H1 (cell line): ENCODE results near the gene PKMYT1. TPM values are rescaled to one million over a fixed set of nuclear protein-coding genes. Genes with fewer than 3 reads are reported as not detected.

Source experiments
- CTCF ChIA-PET: fragments of 300-600 bp; sonication (Branson Sonifier 250); formaldehyde crosslinking; loops from one replicate; lab custom pipeline; 2021; ENCODE audit not compliant: partially characterized antibody; lab: Charles Lee
- POLR2A ChIA-PET: fragments of 300-600 bp; sonication (Branson Sonifier 250); formaldehyde crosslinking; loops from one replicate; lab custom pipeline; 2021; ENCODE audit warnings: inconsistent platforms; ENCODE audit not compliant: partially characterized antibody; lab: Charles Lee
- DNase-seq, 2 experiments: peaks; one replicate each; pipeline versions ENCODE4 v3.0.0 to v3.0.0-alpha.2; 2010 to 2022; ENCODE audit warnings: low spot score in 2 of 2, low read depth in 1 of 2, mixed read lengths in 1 of 2
- FAIRE-seq: peaks from 2 replicates; lab custom pipeline; 2011; peaks lifted over from hg19 to GRCh38; lab: Jason Lieb, UNC
- H2AFZ ChIP-seq: 2 replicates; pipeline ENCODE4 v1.8.1; 2012; ENCODE audit warnings: low read length, inconsistent platforms
- H2AK5ac ChIP-seq: 2 replicates; pipeline ENCODE4 v1.6.1; 2013; ENCODE audit warnings: low read depth, low read length
- H2BK120ac ChIP-seq: replicated peaks from 2 replicates; pipeline ENCODE3; 2013; ENCODE audit warnings: low read depth, low read length, inconsistent platforms
- H2BK12ac ChIP-seq: 2 replicates; pipeline ENCODE4 v1.6.1; 2013; ENCODE audit warnings: low read depth, low read length
- H2BK15ac ChIP-seq: 2 replicates; pipeline ENCODE4 v1.6.1; 2013; ENCODE audit warnings: low read length
- H2BK20ac ChIP-seq: 2 replicates; pipeline ENCODE4 v1.6.1; 2013; ENCODE audit warnings: low read length
- H2BK5ac ChIP-seq: 2 replicates; pipeline ENCODE4 v1.6.1; 2013; ENCODE audit warnings: low read depth, low read length
- H3K14ac ChIP-seq: 2 replicates; pipeline ENCODE4 v1.6.1; 2013; ENCODE audit warnings: inconsistent platforms; ENCODE audit not compliant: insufficient read length
- H3K18ac ChIP-seq: 2 replicates; pipeline ENCODE4 v1.6.1; 2013; ENCODE audit warnings: low read length; ENCODE audit errors: extremely low read depth
- H3K23ac ChIP-seq: 2 replicates; pipeline ENCODE4 v1.6.1; 2013; ENCODE audit warnings: inconsistent platforms; ENCODE audit not compliant: insufficient read length
- H3K23me2 ChIP-seq: 2 replicates; pipeline ENCODE4 v1.6.1; 2013; ENCODE audit warnings: low read depth, low read length
- H3K27ac ChIP-seq: 2 replicates; pipeline ENCODE4 v1.6.1; 2011; ENCODE audit warnings: low read depth, low read length, inconsistent platforms
- H3K27me3 ChIP-seq, 4 experiments: replicated peaks in 1 of 4; 1 replicate in 1 of 4; 2 replicates in 3 of 4; pipeline versions ENCODE4 v1.6.1 to v1.8.1; 2011 to 2013; ENCODE audit warnings: low read length in 3 of 4, mild to moderate bottlenecking in 3 of 4, inconsistent platforms in 2 of 4, mixed read lengths in 2 of 4, moderate library complexity in 1 of 4; ENCODE audit not compliant: control insufficient read depth in 3 of 4, insufficient read depth in 3 of 4; ENCODE audit errors: extremely low read depth in 1 of 4
- H3K36me3 ChIP-seq, 4 experiments: 2 replicates each; pipeline versions ENCODE4 v1.6.1 to v1.8.1; 2011 to 2013; ENCODE audit warnings: mild to moderate bottlenecking in 4 of 4, low read length in 3 of 4, moderate library complexity in 2 of 4, control low read depth in 1 of 4, inconsistent platforms in 1 of 4; ENCODE audit not compliant: insufficient read depth in 4 of 4, control insufficient read depth in 2 of 4
- H3K4ac ChIP-seq: replicated peaks from 2 replicates; pipeline ENCODE3; 2013; ENCODE audit warnings: low read length, low read depth, mixed read lengths, inconsistent platforms; ENCODE audit not compliant: insufficient read length
- H3K4me1 ChIP-seq, 4 experiments: replicated peaks in 1 of 4; 1 replicate in 1 of 4; 2 replicates in 3 of 4; pipeline versions ENCODE4 v1.6.1 to v1.8.1; 2011 to 2013; ENCODE audit warnings: low read length in 3 of 4, inconsistent platforms in 2 of 4, mixed read lengths in 1 of 4; ENCODE audit not compliant: insufficient read depth in 4 of 4, control insufficient read depth in 3 of 4
- H3K4me2 ChIP-seq, 2 experiments: 2 replicates each; pipeline versions ENCODE4 v1.6.1 to v1.8.1; 2011 to 2013; ENCODE audit warnings: low read depth in 2 of 2, low read length in 2 of 2, control low read depth in 1 of 2, inconsistent platforms in 1 of 2, mild to moderate bottlenecking in 1 of 2; ENCODE audit not compliant: insufficient read depth in 1 of 2
- H3K4me3 ChIP-seq, 4 experiments: fragments of 200-600, 300-600 bp in 1 of 4; sonication (generic), shearing (Covaris generic), sonication (Bioruptor Twin) in 1 of 4; 2 replicates each; pipeline versions ENCODE4 v1.5.1 to v1.8.1; 2011 to 2016; ENCODE audit warnings: low read length in 4 of 4, low read depth in 3 of 4, control low read depth in 2 of 4, inconsistent platforms in 2 of 4, mild to moderate bottlenecking in 2 of 4, mixed read lengths in 1 of 4, moderate library complexity in 1 of 4; ENCODE audit not compliant: insufficient read depth in 2 of 4; ENCODE audit errors: extremely low read depth in 1 of 4
- H3K56ac ChIP-seq: replicated peaks from 2 replicates; pipeline ENCODE3; 2013; ENCODE audit warnings: low read depth, mild to moderate bottlenecking, mixed read lengths, low read length, inconsistent platforms; ENCODE audit not compliant: insufficient read length
- H3K79me1 ChIP-seq: 2 replicates; pipeline ENCODE4 v1.6.1; 2013; ENCODE audit warnings: low read depth, low read length, control low read depth
- H3K79me2 ChIP-seq, 2 experiments: 2 replicates each; pipeline versions ENCODE4 v1.6.1 to v1.8.1; 2012 to 2013; ENCODE audit warnings: low read length in 2 of 2, mild to moderate bottlenecking in 2 of 2, inconsistent platforms in 1 of 2; ENCODE audit not compliant: insufficient read depth in 2 of 2, control insufficient read depth in 1 of 2
- H3K9ac ChIP-seq, 4 experiments: replicated peaks in 1 of 4; 1 replicate in 1 of 4; 2 replicates in 3 of 4; pipeline versions ENCODE4 v1.6.1 to v1.8.1; 2011 to 2013; ENCODE audit warnings: low read depth in 3 of 4, low read length in 3 of 4, control low read depth in 2 of 4, mild to moderate bottlenecking in 2 of 4, moderate library complexity in 2 of 4, inconsistent platforms in 1 of 4; ENCODE audit errors: extremely low read depth in 1 of 4
- H3K9me3 ChIP-seq, 2 experiments: 2 replicates each; pipeline versions ENCODE4 v1.6.1 to v1.8.1; 2012 to 2013; ENCODE audit warnings: mild to moderate bottlenecking in 2 of 2, moderate library complexity in 2 of 2, control low read depth in 1 of 2, inconsistent platforms in 1 of 2, low read depth in 1 of 2, low read length in 1 of 2, mixed read lengths in 1 of 2; ENCODE audit not compliant: insufficient read depth in 2 of 2
- H4K20me1 ChIP-seq, 2 experiments: replicated peaks in 1 of 2; 2 replicates each; pipeline versions ENCODE3 to v1.8.1; 2011 to 2013; ENCODE audit warnings: inconsistent platforms in 2 of 2, low read length in 2 of 2, mild to moderate bottlenecking in 1 of 2; ENCODE audit not compliant: insufficient read depth in 2 of 2, control insufficient read depth in 1 of 2
- H4K5ac ChIP-seq: 2 replicates; pipeline ENCODE4 v1.6.1; 2013; ENCODE audit warnings: low read length, low read depth, mixed read lengths, inconsistent platforms; ENCODE audit not compliant: insufficient read length
- H4K8ac ChIP-seq: 2 replicates; pipeline ENCODE4 v1.8.0; 2013; ENCODE audit warnings: mild to moderate bottlenecking, moderate library complexity, low read length, inconsistent platforms; ENCODE audit not compliant: insufficient read depth; ENCODE audit errors: extremely low read depth
- H4K91ac ChIP-seq: replicated peaks from 2 replicates; pipeline ENCODE3; 2013; ENCODE audit warnings: low read length, mixed read lengths, inconsistent platforms; ENCODE audit not compliant: insufficient read length
- CBX5 ChIP-seq: fragments of 300-800, 300-1000 bp; sonication (generic); IDR thresholded peaks from 2 replicates; pipeline ENCODE4 v1.7.1; 2016; ENCODE audit warnings: antibody characterized with exemption, low read length, low read depth
- CHD2 ChIP-seq: IDR thresholded peaks from 2 replicates; pipeline ENCODE4 v1.6.1; 2012; ENCODE audit warnings: low read length, improper control_type of control experiment
- CTCF ChIP-seq, 3 experiments: IDR thresholded peaks; 1 replicate in 2 of 3; 2 replicates in 1 of 3; pipeline versions ENCODE4 v1.5.1 to v1.6.1; 2011; ENCODE audit warnings: low read length in 3 of 3, mild to moderate bottlenecking in 3 of 3, inconsistent platforms in 2 of 3, low read depth in 1 of 3, moderate library complexity in 1 of 3; ENCODE audit not compliant: insufficient read depth in 1 of 3; ENCODE audit errors: control extremely low read depth in 1 of 3
- E2F6 ChIP-seq: IDR thresholded peaks from 2 replicates; pipeline ENCODE4 v1.6.1; 2012; ENCODE audit warnings: inconsistent platforms
- JUN ChIP-seq: IDR thresholded peaks from 2 replicates; pipeline ENCODE4 v1.6.1; 2011; ENCODE audit warnings: low read depth, mild to moderate bottlenecking, improper control_type of control experiment, low read length
- MAX ChIP-seq: IDR thresholded peaks from 2 replicates; pipeline ENCODE4 v1.6.1; 2012; ENCODE audit warnings: inconsistent platforms
- POU5F1 ChIP-seq: IDR thresholded peaks from 2 replicates; pipeline ENCODE4 v1.6.1; 2011; ENCODE audit warnings: low read depth, mild to moderate bottlenecking, low read length, moderate library complexity
- RBBP5 ChIP-seq: IDR thresholded peaks from 2 replicates; pipeline ENCODE4 v1.7.1; 2012; ENCODE audit warnings: low read depth, mild to moderate bottlenecking, inconsistent platforms, low read length, moderate library complexity, borderline replicate concordance
- WGBS, 2 experiments: shearing (Covaris generic) in 1 of 2; methylation state at CpG; one replicate each; pipeline versions ENCODE4 v1.1.6 to v1.1.7; 2013 to 2015; ENCODE audit warnings: low lambda C conversion rate in 2 of 2, mixed read lengths in 2 of 2, inconsistent platforms in 1 of 2, low coverage in 1 of 2, missing lambda C conversion rate in 1 of 2; ENCODE audit not compliant: insufficient replicate concordance in 2 of 2, insufficient coverage in 1 of 2, insufficient read length in 1 of 2; ENCODE audit errors: extremely low coverage in 1 of 2, missing lambda C conversion rate in 1 of 2; 5-methylcytosine and 5-hydroxymethylcytosine counted together
- polyA plus RNA-seq, 7 experiments: library from polyadenylated mRNA; depleted of rRNA in 3 of 7; stranded (reverse) in 5 of 7; unstranded in 2 of 7; fragments of >200 nt in 5 of 7; fragments of 200-250 nt in 2 of 7; gene quantifications; 1 replicate in 5 of 7; 2 replicates in 1 of 7; 4 replicates in 1 of 7; pipeline versions ENCODE4 v1.2.1 to v1.2.3, GENCODE V29; 2011 to 2013; ENCODE audit warnings: missing spikeins in 2 of 7, mixed read lengths in 2 of 7
- total RNA-seq: library from RNA; stranded (reverse); fragmentation: NEBNext Ultra II Directional; extraction: Animal tissue kit (Norgen Biotek cat#: 25700); gene quantifications from 2 replicates; pipeline ENCODE4 v1.2.1, GENCODE V29; 2021

PKMYT1 gene
- total and polyA plus RNA-seq, 2 of the 8 experiments (the other 6 are each of a cell fraction or from before 2014, with no cell fraction given) = 74.7 to 85.2 TPM

GRCh38 chr16:2928796-2929195 lies 51.5 kb downstream of the PKMYT1 start:
- Histone ChIP-seq H4K5ac (no peak overlapping the region), H3K18ac (no peak overlapping the region), H3K4me2 (no peak overlapping the region), H3K36me3 (peaks cover 0 to 6% (median 0%) of the 10 kb centered on the region in 4 experiments; a peak in 2 of 8 replicates), H2AFZ (no peak overlapping the region), H3K23ac (no peak overlapping the region), H2BK120ac (no peak overlapping the region)
- no peak for FAIRE-seq
- WGBS, 2 experiments = 93% methylated on average over 11 of the region's 11 CpGs; no CpG with 5 or more reads in 1 of the 2 experiments
- CTCF ChIA-PET = interaction anchor here (1.6 to 10.4 kb wide), 7 partner anchors 15 to 86 kb away, joined by 3 to 98 read pairs (median 13); partner anchors contain the start of gene FLYWCH1
- TF ChIP-seq JUN (no peak), MAX (peak; percentile 21; the same call in 1 of the 2 replicates), CHD2 (no peak), POU5F1 (no peak), E2F6 (peak; percentile 53; the same call in 1 of the 2 replicates), CTCF (IDR thresholded peaks at IDR 0.05; ENCODE audit: control extremely low read depth in 1 of 3, insufficient read depth in 1 of 3, low read depth in 1 of 3, low read length in 3 of 3) (no peak), CBX5 (no peak), RBBP5 (no peak)
- TF ChIP-seq, all 59 proteins: peak for 2
- Histone ChIP-seq H2BK12ac (peak overlapping the region; percentile 39; the same call in 1 of the 2 replicates), H3K56ac (no peak overlapping the region), H3K14ac (no peak overlapping the region), H2BK5ac (no peak overlapping the region), H4K8ac (no peak overlapping the region; the same call in 1 of the 2 replicates), H4K91ac (no peak overlapping the region), H3K4me1 (peaks cover 4 to 15% (median 10%) of the 10 kb centered on the region in 4 experiments), H3K4me3 (no peak overlapping the region), H3K79me2 (no peaks in the 10 kb centered on the region), H3K9me3 (no peaks in the 10 kb centered on the region), H3K9ac (no peak overlapping the region), H2BK20ac (no peak overlapping the region), H2AK5ac (no peak overlapping the region), H3K4ac (no peak overlapping the region), H3K27me3 (no peaks in the 10 kb centered on the region), H3K79me1 (0 out of 2 replicates have a peak, but pooled peaks cover 3% of the 10 kb centered on the region), H4K20me1 (no peaks in the 10 kb centered on the region), H3K23me2 (no peaks in the 10 kb centered on the region; the same call in 1 of the 2 replicates), H3K27ac (no peak overlapping the region), H2BK15ac (no peak overlapping the region)
- DNase-seq = no peak
- POLR2A ChIA-PET = interaction anchor here (1.3 kb wide), 2 partner anchors 27 to 46 kb away, joined by 3 to 4 read pairs; no protein-coding TSS in a partner anchor
